HL-60 (cell line): Measurements from ENCODE around the gene ZFYVE9.
"Not testable (repeated sequence)": the region's sequence is repeated elsewhere in the genome, so short reads cannot be mapped to it uniquely, and the experiment has no call there.

Source experiments
- DNase-seq, 2 experiments: peaks; one replicate each; pipeline ENCODE4 v3.0.0-alpha.2; 2010 to 2020; ENCODE audit warnings: low read depth in 1 of 2, low spot score in 1 of 2
- H3K27ac ChIP-seq: fragments of 250-450 bp; sonication (Bioruptor Pico); replicated peaks from 2 replicates; pipeline ENCODE4 v1.5.1; 2020; ENCODE audit warnings: mild to moderate bottlenecking, moderate library complexity
- H3K27me3 ChIP-seq: fragments of 250-450 bp; sonication (Bioruptor Pico); 2 replicates; pipeline ENCODE4 v1.5.1; 2021; ENCODE audit warnings: mild to moderate bottlenecking, moderate library complexity; ENCODE audit not compliant: insufficient read depth, poor library complexity, severe bottlenecking
- H3K4me3 ChIP-seq: replicated peaks from 2 replicates; pipeline ENCODE4 v1.5.1; 2011; ENCODE audit warnings: mild to moderate bottlenecking, control low read depth, low read length; ENCODE audit not compliant: insufficient read depth
- CTCF ChIP-seq: IDR thresholded peaks from one replicate; pipeline ENCODE4 v1.5.1; 2011; ENCODE audit warnings: low read length, control low read depth, inconsistent platforms; ENCODE audit not compliant: insufficient read depth
- GABPA ChIP-seq: IDR thresholded peaks from 2 replicates; pipeline ENCODE4 v1.6.1; 2012; ENCODE audit warnings: low read depth
- POLR2AphosphoS5 ChIP-seq: IDR thresholded peaks from 2 replicates; pipeline ENCODE4 v1.6.1; 2012; ENCODE audit warnings: low read depth
- SPI1 ChIP-seq: IDR thresholded peaks from 2 replicates; pipeline ENCODE4 v1.6.1; 2012; ENCODE audit warnings: low read depth, mild to moderate bottlenecking, borderline replicate concordance
- TF ChIP-seq, protein P1 (sequence below): IDR thresholded peaks from 2 replicates; pipeline ENCODE4 v1.6.1; 2012; ENCODE audit warnings: low read depth; ENCODE audit not compliant: insufficient replicate concordance

Gene ZFYVE9

DNA sequence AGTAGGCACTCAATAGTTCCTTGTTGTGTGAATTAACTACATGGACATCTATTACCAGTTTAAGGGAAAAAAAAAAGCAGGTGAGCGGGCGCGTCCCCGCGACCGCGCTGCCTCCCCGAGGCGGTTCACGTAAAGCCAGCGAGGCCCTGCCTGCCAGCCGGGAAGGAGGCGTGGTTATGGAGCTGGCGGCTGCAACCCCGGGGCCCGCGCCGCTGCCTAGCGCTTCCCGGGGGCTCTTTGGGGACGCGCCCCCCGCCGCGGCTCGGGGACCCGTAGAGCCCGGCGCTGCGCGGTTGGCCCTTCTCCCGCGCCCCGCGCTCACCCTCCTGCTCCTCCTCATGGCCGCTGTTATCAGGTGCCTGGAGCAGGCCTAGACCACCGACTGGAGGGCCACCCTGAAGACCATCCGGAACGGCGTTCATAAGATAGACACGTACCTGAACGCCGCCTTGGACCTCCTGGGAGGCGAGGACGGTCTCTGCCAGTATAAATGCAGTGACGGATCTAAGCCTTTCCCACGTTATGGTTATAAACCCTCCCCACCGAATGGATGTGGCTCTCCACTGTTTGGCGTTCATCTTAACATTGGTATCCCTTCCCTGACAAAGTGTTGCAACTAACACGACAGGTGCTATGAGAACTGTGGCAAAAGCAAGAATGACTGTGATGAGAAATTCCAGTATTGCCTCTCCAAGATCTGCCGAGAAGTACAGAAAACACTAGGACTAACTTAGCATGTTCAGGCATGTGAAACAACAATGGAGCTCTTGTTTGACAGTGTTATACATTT, 226.7 kb downstream of the ZFYVE9 start:
- no peaks in the 10 kb centered on the region for H3K27me3 ChIP-seq
- TF ChIP-seq GABPA: no peak
- no peak for TF ChIP-seq POLR2AphosphoS5
- no peak for TF ChIP-seq CTCF
- no peak for TF ChIP-seq SPI1
- TF ChIP-seq, protein P1, sequence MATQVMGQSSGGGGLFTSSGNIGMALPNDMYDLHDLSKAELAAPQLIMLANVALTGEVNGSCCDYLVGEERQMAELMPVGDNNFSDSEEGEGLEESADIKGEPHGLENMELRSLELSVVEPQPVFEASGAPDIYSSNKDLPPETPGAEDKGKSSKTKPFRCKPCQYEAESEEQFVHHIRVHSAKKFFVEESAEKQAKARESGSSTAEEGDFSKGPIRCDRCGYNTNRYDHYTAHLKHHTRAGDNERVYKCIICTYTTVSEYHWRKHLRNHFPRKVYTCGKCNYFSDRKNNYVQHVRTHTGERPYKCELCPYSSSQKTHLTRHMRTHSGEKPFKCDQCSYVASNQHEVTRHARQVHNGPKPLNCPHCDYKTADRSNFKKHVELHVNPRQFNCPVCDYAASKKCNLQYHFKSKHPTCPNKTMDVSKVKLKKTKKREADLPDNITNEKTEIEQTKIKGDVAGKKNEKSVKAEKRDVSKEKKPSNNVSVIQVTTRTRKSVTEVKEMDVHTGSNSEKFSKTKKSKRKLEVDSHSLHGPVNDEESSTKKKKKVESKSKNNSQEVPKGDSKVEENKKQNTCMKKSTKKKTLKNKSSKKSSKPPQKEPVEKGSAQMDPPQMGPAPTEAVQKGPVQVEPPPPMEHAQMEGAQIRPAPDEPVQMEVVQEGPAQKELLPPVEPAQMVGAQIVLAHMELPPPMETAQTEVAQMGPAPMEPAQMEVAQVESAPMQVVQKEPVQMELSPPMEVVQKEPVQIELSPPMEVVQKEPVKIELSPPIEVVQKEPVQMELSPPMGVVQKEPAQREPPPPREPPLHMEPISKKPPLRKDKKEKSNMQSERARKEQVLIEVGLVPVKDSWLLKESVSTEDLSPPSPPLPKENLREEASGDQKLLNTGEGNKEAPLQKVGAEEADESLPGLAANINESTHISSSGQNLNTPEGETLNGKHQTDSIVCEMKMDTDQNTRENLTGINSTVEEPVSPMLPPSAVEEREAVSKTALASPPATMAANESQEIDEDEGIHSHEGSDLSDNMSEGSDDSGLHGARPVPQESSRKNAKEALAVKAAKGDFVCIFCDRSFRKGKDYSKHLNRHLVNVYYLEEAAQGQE: no peak
- DNase-seq: peak in 1 of 2 experiments; percentile 52
- H3K4me3 ChIP-seq: peak overlapping the region; percentile 42
- no peak overlapping the region for H3K27ac ChIP-seq

DNA sequence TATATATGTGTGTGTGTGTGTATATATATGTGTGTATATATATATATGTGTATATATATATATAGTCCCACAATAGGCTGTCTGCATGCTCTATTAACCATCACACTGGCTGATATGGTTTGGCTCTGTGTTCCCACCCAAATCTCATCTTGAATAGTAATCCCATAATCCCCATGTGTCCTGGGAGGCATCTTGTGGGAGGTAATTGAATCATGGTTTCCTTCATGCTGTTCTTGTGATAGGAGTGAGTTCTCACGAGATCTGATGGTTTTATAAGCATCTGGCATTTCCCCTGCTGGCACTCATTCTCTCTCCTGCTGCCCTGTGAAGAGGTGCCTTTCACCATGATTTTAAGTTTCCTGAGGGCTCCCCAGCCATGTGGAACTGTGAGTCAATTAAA, 228.0 kb downstream of the ZFYVE9 start:
- DNase-seq, H3K27me3 ChIP-seq, H3K27ac ChIP-seq, H3K4me3 ChIP-seq: not testable (repeated sequence)

DNA sequence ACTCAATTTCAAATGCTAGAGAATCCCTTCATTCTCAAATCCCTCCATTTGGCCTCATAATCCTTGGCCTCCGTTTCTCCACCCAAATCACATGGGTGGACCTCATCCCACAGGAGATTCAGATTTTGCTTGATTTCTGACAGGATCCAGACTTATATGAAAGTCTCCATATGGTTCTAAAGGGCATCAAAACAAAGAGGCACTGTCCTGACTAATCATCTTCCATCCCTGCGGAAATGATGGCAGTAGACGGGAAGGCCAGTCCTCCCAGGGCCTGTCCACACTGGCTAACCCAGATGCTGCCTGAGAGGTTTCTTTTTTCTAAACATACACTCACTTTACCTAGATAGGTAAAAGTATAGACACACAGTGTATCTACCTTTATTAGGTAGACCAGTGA, 243.5 kb downstream of the ZFYVE9 start:
- TF ChIP-seq POLR2AphosphoS5 (no peak), GABPA (no peak), CTCF (no peak), SPI1 (no peak)
- TF ChIP-seq, protein P1: no peak
- no peak overlapping the region for H3K27ac ChIP-seq

GRCh38 chr1:52386458-52386857, 244.6 kb downstream of the ZFYVE9 start:
- DNase-seq: no peak
- Histone ChIP-seq H3K27me3 (no peaks in the 10 kb centered on the region), H3K4me3 (no peak overlapping the region), H3K27ac (no peak overlapping the region)
- no peak for TF ChIP-seq GABPA
- TF ChIP-seq SPI1: no peak
- TF ChIP-seq POLR2AphosphoS5: no peak
- TF ChIP-seq, protein P1: no peak
- TF ChIP-seq CTCF: no peak

More for the DNA sequence above, 243.5 kb downstream of the ZFYVE9 start:
- Histone ChIP-seq H3K27me3 (no peaks in the 10 kb centered on the region), H3K4me3 (no peak overlapping the region)
- no peak for DNase-seq
